GM18907 (cell line): ENCODE measurements around the gene VWA5B1.

Experiments used
- ATAC-seq: cut with Tn5 transposase; IDR thresholded peaks from one replicate; pipeline ENCODE4 v1.9.1; 2021; ENCODE audit warnings: mild to moderate bottlenecking, moderate library complexity; ENCODE audit not compliant: unreplicated experiment

The VWA5B1 gene

DNA sequence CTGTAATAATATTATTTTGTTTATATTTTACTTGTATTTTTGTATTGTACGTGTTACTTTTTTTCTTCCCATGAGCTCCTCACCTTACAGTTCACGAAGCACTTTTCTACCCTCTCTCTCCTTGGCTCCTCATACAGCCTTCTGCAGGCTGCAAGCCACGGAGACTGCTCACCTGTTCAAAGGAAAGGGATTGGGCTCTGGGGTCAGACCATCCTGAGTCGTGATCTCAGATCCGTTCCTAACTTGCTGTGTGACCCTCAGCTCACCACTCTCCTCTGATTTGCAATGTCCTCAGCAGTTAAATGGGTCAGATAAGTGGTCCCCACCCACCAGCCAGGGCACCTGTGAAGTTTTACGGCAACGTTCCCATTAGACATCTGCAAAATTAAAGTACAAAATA is 54.1 kb downstream of the VWA5B1 start:
- no peak for ATAC-seq

DNA sequence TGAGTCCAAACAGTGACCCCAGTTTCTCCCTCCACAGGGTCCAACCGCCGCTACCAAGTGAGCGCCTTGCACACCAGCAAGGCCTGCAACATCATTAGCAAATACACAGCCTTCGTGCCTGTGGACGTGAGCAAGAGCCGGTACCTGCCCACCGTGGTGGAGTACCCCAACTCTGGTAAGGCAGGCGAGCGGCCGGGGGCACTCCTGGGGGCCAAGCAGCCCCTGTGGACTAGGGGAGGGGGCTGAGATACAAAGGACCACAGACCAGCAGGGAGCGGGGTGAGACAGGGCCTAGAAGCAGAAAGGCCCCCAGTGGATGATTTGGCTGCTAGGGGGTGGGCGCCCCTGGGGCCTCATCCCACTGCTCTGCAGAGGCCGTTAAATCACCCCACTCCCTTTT is 54.7 kb downstream of the VWA5B1 start:
- no peak for ATAC-seq

DNA sequence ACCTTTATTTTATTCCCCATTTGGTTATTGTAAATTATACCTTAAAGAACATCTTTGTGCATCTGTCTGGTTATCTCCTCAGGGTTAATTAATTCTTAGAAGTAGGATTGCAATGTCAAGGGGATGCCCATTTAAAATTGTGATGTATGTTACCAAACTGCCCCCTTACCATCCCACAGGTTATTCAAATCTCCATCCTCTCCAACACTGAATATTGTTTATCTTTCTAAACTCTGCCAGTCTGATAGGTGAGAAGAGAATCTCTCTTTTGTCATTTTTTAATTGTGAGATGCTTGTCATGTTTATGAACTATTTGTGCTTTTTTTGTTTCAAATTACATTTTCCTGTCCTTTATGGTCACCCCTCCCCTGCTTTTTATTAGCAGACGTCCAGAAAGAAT is 55.8 kb downstream of the VWA5B1 start:
- ATAC-seq, result no peak

DNA sequence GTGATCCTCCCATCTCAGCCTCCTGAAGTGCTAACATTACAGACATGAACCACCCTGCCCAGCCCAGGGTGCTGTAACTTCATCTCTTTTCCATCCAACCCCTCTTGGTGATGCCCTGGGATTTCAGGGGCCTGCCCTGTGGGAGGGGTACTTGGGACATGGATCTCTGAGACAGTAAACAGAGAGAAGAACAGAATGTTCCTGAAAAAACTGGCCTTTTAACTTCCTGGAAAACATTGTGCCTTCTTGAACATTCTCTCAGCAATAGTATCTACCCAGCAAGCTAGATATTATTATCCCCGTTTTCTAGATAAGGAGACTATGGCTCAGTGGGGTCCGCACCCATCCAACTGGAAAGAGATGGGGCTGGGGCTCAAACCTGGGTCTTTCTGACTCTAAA is 57.0 kb downstream of the VWA5B1 start:
- ATAC-seq, result no peak

DNA sequence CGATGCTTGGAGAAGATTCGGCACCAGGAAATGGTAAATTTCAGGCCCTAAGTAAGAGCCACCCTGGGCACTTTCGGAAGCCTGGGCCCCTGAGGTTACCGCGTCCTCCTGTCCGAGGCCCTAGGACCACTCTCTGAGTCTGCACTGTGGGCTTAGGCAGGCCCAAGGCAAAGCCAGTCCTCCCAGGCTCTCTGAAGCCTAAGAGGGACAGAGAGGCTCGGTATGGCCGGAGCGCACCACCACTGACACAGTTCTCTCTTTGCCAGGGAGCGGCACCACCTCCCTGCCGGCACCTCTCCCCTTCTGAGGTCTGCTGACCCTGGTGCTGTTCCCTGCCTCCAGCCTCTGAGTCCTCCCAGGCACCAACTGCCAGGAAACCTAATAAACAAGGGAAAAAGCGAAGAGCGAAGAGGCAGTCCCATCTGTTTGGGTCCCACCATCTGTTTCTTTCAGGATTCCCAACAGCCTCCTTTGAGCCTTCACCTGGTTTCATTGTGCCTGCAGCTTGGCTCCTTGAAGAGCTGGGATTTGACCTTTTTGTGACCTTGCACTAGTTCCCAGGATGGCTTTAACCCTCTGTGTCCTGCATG is 57.7 kb downstream of the VWA5B1 start:
- no peak for ATAC-seq

DNA sequence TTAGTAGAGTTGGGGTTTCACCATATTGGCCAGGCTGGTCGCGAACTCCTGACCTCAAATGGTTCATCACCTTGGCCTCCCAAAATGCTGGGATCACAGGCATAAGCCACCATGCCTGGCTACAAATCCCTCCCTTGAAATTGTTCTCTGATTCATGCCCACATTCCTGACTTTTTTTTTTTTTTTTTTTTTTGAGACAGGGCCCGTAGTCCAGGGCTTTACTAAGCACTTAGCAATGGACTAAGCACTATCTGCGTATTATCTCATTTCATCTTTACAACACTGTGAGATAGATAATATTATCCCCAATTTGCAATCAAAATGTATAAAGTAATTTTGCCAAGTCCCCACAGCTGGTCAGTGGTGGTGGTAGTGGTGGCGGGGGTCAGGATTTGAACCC is 58.9 kb downstream of the VWA5B1 start:
- ATAC-seq, result no peak

DNA sequence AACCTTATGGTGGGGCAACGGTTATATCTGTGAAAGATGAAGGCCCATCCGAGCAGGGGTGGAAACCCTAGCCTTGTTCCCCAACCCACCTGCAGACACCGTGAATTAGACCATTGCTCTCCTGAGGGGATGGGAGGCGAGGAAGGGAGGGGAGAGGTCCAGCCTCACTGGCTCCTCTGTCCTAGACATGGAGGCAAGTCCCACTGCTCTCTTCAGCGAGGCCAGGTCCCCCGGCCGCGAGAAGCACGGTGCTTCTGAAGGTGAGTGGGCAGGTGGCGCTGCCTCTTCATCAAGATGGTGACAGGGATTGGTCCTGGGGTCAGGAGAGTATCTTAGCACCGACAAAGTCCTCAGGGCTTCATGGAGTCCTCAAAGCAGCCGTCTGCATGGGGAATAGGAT is 59.3 kb downstream of the VWA5B1 start:
- no peak for ATAC-seq

DNA sequence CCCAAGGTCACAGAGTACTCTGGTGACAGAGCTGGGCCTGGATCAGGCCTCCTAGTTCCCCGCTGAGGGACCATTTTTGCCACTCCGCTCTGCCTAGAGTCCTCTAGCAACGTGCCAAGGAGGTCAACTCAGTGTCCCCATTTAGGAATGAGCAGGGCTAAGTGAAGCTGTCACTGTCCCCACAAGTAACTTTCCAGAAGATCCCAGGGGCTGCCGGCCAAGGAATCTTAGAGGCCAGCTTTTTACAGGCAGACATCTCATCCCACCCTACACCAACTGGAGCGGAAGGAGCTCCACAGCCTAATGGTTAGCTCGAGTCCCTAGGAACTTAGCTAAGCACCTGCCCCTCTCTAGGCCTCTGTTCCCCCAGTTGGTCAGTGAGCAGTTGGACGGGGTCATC is 59.7 kb downstream of the VWA5B1 start:
- no peak for ATAC-seq

DNA sequence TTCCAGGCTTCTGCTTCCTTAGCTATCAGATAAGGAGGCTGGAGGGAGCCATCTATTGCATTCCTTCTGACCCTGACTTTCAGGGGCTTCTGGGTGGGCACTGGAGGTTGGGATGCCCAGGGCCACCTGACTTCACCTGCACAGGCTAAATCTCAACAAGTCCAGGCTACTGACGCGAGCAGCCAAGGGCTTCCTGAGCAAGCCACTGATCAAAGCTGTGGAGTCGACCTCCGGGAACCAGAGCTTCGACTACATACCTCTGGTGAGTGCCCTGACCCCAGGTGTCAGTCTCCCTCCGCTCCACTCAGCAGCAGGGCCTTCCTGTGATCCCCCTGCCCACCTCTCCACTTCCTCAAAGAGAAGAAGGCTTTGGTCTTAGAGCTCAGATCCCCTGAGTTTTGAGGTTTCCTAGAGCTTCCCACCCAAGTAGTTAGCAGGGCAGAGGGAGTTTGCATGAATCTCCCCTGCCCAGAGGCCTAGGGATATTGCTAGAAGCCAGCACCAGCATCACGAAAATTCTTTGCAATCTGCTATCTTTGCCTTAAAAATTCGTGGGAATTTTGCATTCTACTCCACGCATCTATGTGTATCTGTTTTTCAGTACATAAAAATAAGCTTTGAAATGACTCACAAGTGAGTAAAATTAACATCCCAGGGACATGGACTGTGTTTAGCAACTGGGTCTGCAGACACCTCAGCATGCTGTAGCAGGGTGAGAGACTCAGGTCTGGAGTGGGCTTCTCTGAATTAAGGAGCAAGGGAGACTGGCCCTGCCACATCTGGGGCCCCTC is 61.4 kb downstream of the VWA5B1 start:
- no peak for ATAC-seq

DNA sequence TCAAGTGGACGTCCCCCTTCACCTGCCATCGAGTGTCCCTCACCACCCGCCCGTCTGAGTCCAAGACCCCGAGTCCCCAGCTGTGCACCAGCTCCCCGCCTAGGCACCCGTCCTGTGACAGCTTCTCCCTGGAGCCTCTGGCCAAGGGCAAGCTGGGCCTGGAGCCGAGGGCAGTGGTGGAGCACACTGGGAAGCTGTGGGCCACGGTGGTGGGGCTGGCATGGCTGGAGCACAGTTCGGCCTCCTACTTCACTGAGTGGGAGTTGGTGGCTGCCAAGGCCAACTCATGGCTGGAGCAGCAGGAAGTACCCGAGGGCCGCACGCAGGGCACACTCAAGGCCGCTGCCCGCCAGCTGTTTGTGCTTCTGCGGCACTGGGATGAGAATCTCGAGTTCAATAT is 63.2 kb downstream of the VWA5B1 start:
- no peak for ATAC-seq

DNA sequence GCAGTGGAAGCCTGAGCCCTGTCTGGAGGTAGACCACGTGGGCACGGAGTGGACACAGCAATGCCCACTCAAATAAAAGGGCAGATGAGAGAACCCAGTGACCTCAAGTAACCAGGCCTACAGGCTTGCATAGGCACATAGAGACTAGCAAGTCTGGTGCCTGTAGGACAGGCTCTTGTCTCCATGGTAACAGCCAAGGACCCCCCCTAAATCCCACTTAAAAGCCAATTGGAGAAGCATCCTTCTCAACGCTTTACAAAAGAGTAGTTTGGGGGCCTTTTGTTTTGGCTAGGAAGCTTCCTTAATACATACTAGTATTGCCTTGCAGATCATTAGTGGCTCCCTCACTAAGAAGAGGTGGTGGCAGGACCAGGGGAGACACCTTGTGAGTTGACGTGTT is 63.9 kb downstream of the VWA5B1 start:
- no peak for ATAC-seq

DNA sequence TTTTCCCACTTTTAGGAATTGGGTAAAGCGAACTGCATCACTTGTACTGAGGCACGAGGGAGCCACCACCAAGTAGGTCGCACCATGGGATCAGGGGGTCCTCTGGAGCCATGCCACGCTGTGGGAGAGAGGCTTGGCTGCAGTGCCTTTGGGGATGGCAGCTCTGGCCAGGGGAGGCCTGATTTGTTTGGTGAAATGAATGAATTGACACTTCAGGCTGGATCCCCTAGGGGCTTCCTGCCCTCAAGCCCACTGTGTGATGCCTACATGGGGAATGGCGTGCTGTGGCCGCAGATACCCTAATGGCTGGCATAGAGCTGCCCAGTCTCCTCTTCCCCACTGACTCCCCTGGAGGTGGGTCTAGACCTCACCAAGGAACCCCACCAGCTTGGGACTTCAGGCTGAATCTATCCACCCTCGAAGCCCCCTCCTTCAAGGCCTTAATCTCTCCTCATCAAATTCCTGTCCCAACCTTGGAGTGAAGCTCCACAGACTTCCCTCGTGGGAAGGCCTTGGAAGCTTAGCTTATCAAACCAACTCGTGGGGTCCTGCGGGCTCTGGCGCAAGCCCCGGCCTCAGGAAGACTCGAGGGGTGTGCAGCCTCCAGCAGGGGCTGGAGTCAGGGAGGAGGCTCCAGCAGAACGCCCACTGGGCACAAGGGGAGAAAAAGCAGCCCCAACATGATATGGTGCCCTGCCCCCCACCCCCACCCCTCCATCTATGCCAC is 64.6 kb downstream of the VWA5B1 start:
- ATAC-seq, result no peak

DNA sequence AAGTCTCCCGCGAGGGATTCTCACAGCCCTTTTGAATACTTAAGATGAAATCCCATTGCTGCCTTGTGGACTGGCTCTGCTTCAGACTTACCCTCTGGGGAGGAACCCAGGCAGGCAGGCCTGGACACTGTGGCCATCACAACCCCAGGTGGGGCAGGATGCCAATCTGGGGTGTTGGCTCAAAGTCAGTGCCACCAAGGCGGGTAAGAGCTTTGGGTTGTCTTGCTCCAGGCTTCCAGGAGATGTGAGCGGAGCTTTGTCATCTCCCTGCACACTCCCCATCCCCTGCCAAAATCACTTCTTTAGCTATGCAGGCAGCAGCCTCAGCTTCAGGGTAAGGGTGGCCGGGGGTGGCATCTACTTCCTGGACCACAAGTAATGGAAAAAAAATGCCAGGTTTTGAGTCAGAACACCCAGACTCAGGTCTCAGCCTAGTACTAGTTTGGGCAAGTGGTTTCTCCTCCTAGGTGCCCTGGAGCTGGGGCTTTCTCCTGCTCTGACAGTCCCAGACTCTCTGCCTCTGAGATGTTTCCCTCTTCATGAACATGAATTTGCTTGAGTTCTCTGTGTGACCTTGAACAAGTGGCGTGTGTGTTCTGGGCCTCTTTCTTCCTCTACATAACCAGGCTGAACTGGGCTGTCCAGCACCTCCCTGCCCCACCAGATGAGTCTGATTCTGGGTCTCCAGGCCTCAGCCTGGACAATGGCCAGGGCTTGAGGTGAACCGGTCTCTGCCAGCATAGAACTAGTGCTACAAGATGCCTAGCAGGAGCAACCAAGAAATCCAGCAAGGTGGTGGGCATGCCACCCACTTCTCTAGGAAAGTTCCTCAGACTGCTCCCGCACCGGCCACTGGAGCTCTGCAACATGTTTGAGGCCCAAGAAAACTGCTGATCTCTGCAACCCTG is 65.4 kb downstream of the VWA5B1 start:
- ATAC-seq, result no peak

DNA sequence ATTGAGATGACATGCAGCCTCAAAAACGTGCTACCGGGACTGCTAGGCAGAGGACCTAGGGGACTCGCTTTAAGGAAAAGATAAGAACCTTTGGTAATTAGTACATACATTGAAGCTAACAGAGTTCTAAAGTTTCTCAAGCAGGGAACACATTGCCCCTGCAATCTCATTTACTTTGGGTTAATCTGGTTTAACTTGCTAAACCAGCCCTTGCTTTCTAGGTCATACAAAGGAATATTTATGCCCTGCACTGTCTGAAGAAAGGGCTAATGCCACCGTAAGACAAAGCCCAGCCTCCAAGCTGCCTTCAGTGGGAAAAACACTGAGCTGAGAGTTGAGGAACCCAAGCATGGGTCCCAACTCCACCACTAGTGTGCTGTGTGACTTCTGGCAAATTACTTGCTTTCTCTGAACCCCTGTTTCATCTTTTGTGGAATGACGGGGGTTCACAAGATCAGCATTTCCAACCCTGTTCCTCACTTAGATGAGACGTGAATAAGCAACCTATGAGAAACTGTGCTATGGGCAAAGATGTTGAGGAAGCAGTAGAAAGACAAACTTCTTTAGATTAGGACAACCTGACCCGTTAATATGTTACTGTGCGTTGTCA is 66.3 kb downstream of the VWA5B1 start:
- no peak for ATAC-seq

DNA sequence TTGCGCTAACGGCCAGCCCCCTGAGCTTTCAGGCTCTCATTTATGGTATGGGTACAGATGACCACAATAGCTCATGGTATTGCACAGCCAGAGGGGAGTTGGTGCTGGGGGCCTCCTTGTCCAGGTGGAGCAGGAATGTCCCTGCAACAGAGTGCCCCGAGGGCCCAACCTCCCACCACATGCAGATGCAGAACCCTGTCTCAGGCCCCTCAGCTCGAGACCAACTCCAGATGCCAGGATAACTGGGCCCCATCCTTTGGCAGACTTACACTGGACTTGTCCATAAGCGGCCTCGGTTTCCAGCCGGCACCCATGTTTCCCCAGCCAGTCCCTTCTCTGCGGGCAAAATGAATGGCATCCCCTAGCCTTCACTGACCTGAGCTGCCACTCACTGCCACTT is 67.1 kb downstream of the VWA5B1 start:
- ATAC-seq, result no peak

DNA sequence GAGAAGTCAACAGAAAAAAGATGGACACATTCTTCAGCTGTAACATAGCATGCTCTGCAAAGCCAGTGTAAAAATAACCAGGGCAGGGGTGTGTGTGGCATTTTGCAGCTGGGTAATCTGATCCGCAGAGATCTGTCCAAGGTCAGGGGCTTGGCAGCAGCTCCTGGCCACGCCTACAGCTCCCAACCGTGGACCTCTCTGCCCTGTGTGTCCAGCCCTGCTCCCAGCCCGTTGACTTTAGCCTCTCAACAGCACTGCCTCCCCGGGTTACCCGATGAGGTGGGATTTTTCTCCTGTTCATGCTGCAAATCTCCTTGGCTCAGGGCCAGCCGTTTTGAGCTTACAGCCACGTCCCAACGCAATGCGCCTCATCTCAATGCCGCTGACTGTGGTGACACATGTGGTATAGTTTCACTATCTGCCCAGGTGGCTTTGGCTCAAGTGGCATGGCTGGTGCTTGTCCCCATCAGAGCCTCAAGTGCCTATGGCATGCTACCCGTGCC is 68.1 kb downstream of the VWA5B1 start:
- no peak for ATAC-seq

DNA sequence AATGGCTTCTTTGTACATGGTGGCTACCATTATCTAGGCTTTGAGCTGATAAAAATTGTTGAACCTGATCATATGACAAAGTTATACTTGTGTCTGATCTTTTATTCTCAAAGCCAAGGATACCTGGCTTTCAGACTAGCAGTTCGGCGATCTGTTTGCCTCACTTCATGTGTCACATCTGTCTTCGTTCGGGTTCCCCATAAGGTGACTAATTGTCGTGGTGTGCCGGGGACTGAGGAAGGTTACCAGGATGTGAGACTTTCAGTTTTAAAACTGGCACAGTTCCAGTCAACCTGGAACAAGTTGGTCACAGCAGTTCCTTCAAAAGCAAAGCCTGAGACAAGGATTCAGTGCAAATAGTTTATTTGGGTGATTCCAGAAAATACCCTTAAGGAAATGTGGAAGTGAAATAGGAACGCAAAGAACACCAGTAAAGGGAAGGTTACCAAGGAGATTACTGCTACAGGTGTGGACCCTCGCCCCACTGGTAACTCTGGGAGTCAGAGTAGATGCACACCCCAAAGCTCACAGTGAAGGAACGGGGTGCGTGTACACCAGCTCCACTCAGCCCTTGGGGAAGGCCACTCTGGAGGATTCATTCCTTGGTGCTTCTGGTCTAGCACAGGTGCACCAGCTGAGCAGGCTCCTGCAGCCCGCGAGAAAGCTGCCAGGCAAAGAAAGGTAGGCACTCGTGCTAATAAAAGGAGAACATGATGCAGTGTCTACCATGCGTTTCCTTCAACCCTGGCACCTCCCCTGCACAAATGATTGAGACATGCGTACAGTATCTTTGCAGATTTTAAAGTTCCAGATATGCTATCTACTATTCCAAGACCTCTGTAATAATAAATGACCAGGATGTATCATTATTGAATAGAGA is 69.0 kb downstream of the VWA5B1 start:
- ATAC-seq, result no peak

DNA sequence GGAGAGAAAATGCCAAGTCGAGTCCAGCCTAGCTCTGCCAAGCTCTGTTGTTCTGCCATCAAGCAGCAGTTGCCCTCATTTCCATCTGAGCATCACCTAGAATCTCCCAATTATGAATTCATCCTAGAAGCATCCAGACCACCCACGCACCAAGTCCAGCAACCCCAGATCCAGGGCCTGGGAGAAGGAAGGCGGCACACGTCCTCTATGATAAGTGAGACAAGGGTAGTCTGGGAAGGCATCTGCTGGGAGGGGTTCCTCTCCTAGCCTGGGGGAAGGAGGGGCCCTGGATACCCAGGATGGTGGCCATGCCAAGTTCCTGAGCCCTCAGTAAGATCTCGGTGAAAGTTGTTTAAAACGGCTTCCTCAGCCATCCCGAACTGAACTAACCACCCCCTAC is 70.7 kb downstream of the VWA5B1 start:
- ATAC-seq, result no peak

DNA sequence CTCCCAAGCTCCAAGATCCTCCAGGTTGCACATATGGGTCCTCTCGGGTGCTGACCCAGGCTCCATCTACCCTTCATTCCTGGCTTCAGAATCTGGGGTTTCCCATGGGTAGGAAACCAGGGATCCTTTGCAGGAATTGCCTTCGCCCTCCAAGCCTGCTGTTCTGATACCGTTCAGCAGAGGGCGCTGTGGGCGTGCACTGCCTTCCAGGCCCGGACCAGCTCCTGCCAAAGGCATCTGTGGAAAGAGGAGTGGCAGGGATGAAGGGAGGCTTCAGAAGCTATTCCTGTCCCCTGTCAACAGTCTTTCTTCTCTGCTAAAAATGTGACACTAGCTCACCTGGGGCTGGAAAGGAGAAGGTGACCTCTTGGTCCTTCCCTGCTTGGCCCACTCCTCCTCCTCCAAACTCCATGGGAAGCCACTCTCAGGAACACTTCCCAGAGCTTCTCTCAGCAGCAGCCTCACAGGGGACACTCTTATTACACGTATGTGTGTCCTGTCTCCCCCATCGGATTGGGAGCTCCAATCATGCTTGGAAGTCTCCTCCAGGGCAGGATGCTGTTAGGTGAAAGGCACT is 71.2 kb downstream of the VWA5B1 start:
- no peak for ATAC-seq
